HFF-Myc (cell line): ENCODE results near the gene CFAP46.

ENCODE experiments used
- DNase-seq: peaks from one replicate; pipeline ENCODE4 v3.0.0-alpha.2; 2011; ENCODE audit warnings: low read depth; ENCODE audit errors: extremely low read depth
- H3K4me3 ChIP-seq: replicated peaks from 2 replicates; pipeline ENCODE4 v1.5.1; 2011; ENCODE audit warnings: low read depth, mild to moderate bottlenecking, control low read depth, low read length
- CTCF ChIP-seq: IDR thresholded peaks from 2 replicates; pipeline ENCODE4 v1.5.1; 2012; ENCODE audit warnings: mild to moderate bottlenecking, low read depth, low read length, control low read depth; ENCODE audit errors: missing control alignments

The CFAP46 gene

GRCh38 chr10:132834891-132835847, 107.2 kb downstream of the CFAP46 start:
- no peak for DNase-seq
- H3K4me3 ChIP-seq, result no peak overlapping the region
- no peak for TF ChIP-seq CTCF

DNA sequence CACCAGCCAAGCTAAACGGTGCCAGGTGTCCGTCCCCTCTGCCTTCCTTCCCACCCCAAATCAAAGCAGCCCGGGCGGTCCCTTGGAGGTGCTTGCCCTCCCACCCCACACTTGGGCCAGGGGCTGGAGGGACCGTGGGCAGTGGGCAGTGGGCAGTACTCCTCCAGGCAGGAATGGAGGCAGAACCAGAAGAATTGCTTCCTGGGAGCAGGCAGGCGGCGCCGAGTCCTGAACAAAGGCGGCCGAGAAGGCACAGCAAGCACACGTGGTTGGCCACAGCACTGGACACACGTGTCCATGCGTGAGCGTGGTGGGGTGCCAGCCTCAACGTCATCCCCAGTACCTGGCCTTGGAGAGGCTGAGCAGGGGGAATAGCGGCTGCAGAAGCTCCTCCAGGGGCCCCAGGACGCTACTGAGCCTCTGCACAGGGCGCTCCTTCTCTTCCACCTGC, 108.0 kb downstream of the CFAP46 start:
- H3K4me3 ChIP-seq, result no peak overlapping the region
- TF ChIP-seq CTCF, result no peak

GRCh38 chr10:132833421-132834111, 108.8 kb downstream of the CFAP46 start:
- DNase-seq, result no peak

More for the DNA sequence above, 108.0 kb downstream of the CFAP46 start:
- no peak for DNase-seq

DNA sequence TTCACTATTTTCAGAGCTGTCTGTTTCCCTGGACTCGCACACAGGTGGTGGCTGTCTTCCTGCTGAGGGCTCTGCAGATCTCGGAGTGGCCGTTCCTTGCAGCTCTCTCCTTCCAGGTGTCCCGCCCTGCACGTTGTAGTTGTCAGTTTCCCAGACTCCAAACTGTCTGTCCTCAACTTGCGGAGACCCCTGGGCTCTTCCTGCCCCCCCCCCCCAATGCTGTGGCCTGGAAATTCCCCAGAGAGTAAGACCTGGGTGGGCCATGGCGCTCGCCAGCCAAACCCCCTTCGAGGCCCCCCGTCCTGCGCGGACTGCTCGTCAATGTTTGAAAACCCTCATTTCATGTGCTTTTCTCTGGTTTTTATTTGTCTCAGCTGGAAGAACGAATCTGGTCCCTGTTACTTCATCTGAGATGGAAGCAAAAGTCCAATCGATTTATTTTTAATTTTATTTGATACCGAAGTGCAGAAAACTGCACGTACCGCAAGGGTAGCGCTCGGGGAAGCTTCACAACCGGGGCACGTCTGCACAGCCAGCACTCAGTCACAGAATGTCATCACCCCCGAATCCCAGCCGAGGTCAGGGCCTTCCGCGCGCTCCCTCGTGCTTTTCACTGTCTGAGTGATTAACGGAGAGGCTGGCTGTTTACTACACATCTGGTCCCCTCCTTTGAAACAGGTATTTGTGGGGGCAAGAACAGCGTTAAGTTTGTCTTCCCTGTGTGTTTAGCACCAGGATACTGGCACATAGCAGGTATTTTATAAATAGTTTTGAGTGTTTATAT, 110.0 kb downstream of the CFAP46 start:
- DNase-seq, result no peak
- H3K4me3 ChIP-seq, result no peak overlapping the region
- no peak for TF ChIP-seq CTCF

More at GRCh38 chr10:132833421-132834111, 108.8 kb downstream of the CFAP46 start:
- no peak for TF ChIP-seq CTCF
- no peak overlapping the region for H3K4me3 ChIP-seq

- no peak for TF ChIP-seq CTCF
- H3K4me3 ChIP-seq, result no peak overlapping the region
- no peak for DNase-seq
These were observed 113.0 kb downstream of the CFAP46 start for GRCh38 chr10:132829403-132829802.

DNA sequence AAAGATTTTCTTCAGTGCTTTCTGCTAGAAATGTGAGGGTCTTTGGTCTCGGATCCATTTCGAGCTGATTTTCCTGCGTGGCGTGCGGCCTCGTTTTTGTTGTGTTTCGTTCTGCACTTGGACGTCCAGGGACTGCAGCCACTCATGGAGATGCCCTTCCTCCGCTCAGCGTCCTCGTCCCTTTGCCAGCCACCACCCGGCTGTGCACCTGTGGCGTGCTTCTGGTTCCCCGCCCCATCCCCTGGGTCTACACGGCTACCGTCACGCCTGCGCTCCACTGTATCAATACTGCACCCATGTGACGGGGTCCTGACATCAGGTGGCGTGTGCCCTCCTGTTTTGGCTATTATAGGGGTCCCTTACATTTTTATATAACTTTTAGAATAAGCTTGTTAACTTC, 113.7 kb downstream of the CFAP46 start:
- H3K4me3 ChIP-seq, result no peak overlapping the region
- no peak for TF ChIP-seq CTCF
- DNase-seq, result no peak
